H1 (cell line): Measurements from ENCODE around the gene DCAF4. TPM values are rescaled to one million over a fixed set of nuclear protein-coding genes. Genes with fewer than 3 reads are reported as not detected.

ENCODE experiments used
- CTCF ChIA-PET: fragments of 300-600 bp; sonication (Branson Sonifier 250); formaldehyde crosslinking; loops from one replicate; lab custom pipeline; 2021; ENCODE audit not compliant: partially characterized antibody; lab: Charles Lee
- POLR2A ChIA-PET: fragments of 300-600 bp; sonication (Branson Sonifier 250); formaldehyde crosslinking; loops from one replicate; lab custom pipeline; 2021; ENCODE audit warnings: inconsistent platforms; ENCODE audit not compliant: partially characterized antibody; lab: Charles Lee
- DNase-seq, 2 experiments: peaks; one replicate each; pipeline versions ENCODE4 v3.0.0 to v3.0.0-alpha.2; 2010 to 2022; ENCODE audit warnings: low spot score in 2 of 2, low read depth in 1 of 2, mixed read lengths in 1 of 2
- FAIRE-seq: peaks from 2 replicates; lab custom pipeline; 2011; peaks lifted over from hg19 to GRCh38; lab: Jason Lieb, UNC
- H2AFZ ChIP-seq: 2 replicates; pipeline ENCODE4 v1.8.1; 2012; ENCODE audit warnings: low read length, inconsistent platforms
- H2AK5ac ChIP-seq: 2 replicates; pipeline ENCODE4 v1.6.1; 2013; ENCODE audit warnings: low read depth, low read length
- H2BK120ac ChIP-seq: replicated peaks from 2 replicates; pipeline ENCODE3; 2013; ENCODE audit warnings: low read depth, low read length, inconsistent platforms
- H2BK12ac ChIP-seq: 2 replicates; pipeline ENCODE4 v1.6.1; 2013; ENCODE audit warnings: low read depth, low read length
- H2BK15ac ChIP-seq: 2 replicates; pipeline ENCODE4 v1.6.1; 2013; ENCODE audit warnings: low read length
- H2BK20ac ChIP-seq: 2 replicates; pipeline ENCODE4 v1.6.1; 2013; ENCODE audit warnings: low read length
- H2BK5ac ChIP-seq: 2 replicates; pipeline ENCODE4 v1.6.1; 2013; ENCODE audit warnings: low read depth, low read length
- H3K14ac ChIP-seq: 2 replicates; pipeline ENCODE4 v1.6.1; 2013; ENCODE audit warnings: inconsistent platforms; ENCODE audit not compliant: insufficient read length
- H3K18ac ChIP-seq: 2 replicates; pipeline ENCODE4 v1.6.1; 2013; ENCODE audit warnings: low read length; ENCODE audit errors: extremely low read depth
- H3K23ac ChIP-seq: 2 replicates; pipeline ENCODE4 v1.6.1; 2013; ENCODE audit warnings: inconsistent platforms; ENCODE audit not compliant: insufficient read length
- H3K23me2 ChIP-seq: 2 replicates; pipeline ENCODE4 v1.6.1; 2013; ENCODE audit warnings: low read depth, low read length
- H3K27ac ChIP-seq: 2 replicates; pipeline ENCODE4 v1.6.1; 2011; ENCODE audit warnings: low read depth, low read length, inconsistent platforms
- H3K27me3 ChIP-seq, 4 experiments: replicated peaks in 1 of 4; 1 replicate in 1 of 4; 2 replicates in 3 of 4; pipeline versions ENCODE4 v1.6.1 to v1.8.1; 2011 to 2013; ENCODE audit warnings: low read length in 3 of 4, mild to moderate bottlenecking in 3 of 4, inconsistent platforms in 2 of 4, mixed read lengths in 2 of 4, moderate library complexity in 1 of 4; ENCODE audit not compliant: control insufficient read depth in 3 of 4, insufficient read depth in 3 of 4; ENCODE audit errors: extremely low read depth in 1 of 4
- H3K36me3 ChIP-seq, 4 experiments: 2 replicates each; pipeline versions ENCODE4 v1.6.1 to v1.8.1; 2011 to 2013; ENCODE audit warnings: mild to moderate bottlenecking in 4 of 4, low read length in 3 of 4, moderate library complexity in 2 of 4, control low read depth in 1 of 4, inconsistent platforms in 1 of 4; ENCODE audit not compliant: insufficient read depth in 4 of 4, control insufficient read depth in 2 of 4
- H3K4ac ChIP-seq: replicated peaks from 2 replicates; pipeline ENCODE3; 2013; ENCODE audit warnings: low read length, low read depth, mixed read lengths, inconsistent platforms; ENCODE audit not compliant: insufficient read length
- H3K4me1 ChIP-seq, 4 experiments: replicated peaks in 1 of 4; 1 replicate in 1 of 4; 2 replicates in 3 of 4; pipeline versions ENCODE4 v1.6.1 to v1.8.1; 2011 to 2013; ENCODE audit warnings: low read length in 3 of 4, inconsistent platforms in 2 of 4, mixed read lengths in 1 of 4; ENCODE audit not compliant: insufficient read depth in 4 of 4, control insufficient read depth in 3 of 4
- H3K4me2 ChIP-seq, 2 experiments: 2 replicates each; pipeline versions ENCODE4 v1.6.1 to v1.8.1; 2011 to 2013; ENCODE audit warnings: low read depth in 2 of 2, low read length in 2 of 2, control low read depth in 1 of 2, inconsistent platforms in 1 of 2, mild to moderate bottlenecking in 1 of 2; ENCODE audit not compliant: insufficient read depth in 1 of 2
- H3K4me3 ChIP-seq, 4 experiments: fragments of 200-600, 300-600 bp in 1 of 4; sonication (generic), shearing (Covaris generic), sonication (Bioruptor Twin) in 1 of 4; 2 replicates each; pipeline versions ENCODE4 v1.5.1 to v1.8.1; 2011 to 2016; ENCODE audit warnings: low read length in 4 of 4, low read depth in 3 of 4, control low read depth in 2 of 4, inconsistent platforms in 2 of 4, mild to moderate bottlenecking in 2 of 4, mixed read lengths in 1 of 4, moderate library complexity in 1 of 4; ENCODE audit not compliant: insufficient read depth in 2 of 4; ENCODE audit errors: extremely low read depth in 1 of 4
- H3K56ac ChIP-seq: replicated peaks from 2 replicates; pipeline ENCODE3; 2013; ENCODE audit warnings: low read depth, mild to moderate bottlenecking, mixed read lengths, low read length, inconsistent platforms; ENCODE audit not compliant: insufficient read length
- H3K79me1 ChIP-seq: 2 replicates; pipeline ENCODE4 v1.6.1; 2013; ENCODE audit warnings: low read depth, low read length, control low read depth
- H3K79me2 ChIP-seq, 2 experiments: 2 replicates each; pipeline versions ENCODE4 v1.6.1 to v1.8.1; 2012 to 2013; ENCODE audit warnings: low read length in 2 of 2, mild to moderate bottlenecking in 2 of 2, inconsistent platforms in 1 of 2; ENCODE audit not compliant: insufficient read depth in 2 of 2, control insufficient read depth in 1 of 2
- H3K9ac ChIP-seq, 4 experiments: replicated peaks in 1 of 4; 1 replicate in 1 of 4; 2 replicates in 3 of 4; pipeline versions ENCODE4 v1.6.1 to v1.8.1; 2011 to 2013; ENCODE audit warnings: low read depth in 3 of 4, low read length in 3 of 4, control low read depth in 2 of 4, mild to moderate bottlenecking in 2 of 4, moderate library complexity in 2 of 4, inconsistent platforms in 1 of 4; ENCODE audit errors: extremely low read depth in 1 of 4
- H3K9me3 ChIP-seq, 2 experiments: 2 replicates each; pipeline versions ENCODE4 v1.6.1 to v1.8.1; 2012 to 2013; ENCODE audit warnings: mild to moderate bottlenecking in 2 of 2, moderate library complexity in 2 of 2, control low read depth in 1 of 2, inconsistent platforms in 1 of 2, low read depth in 1 of 2, low read length in 1 of 2, mixed read lengths in 1 of 2; ENCODE audit not compliant: insufficient read depth in 2 of 2
- H4K20me1 ChIP-seq, 2 experiments: replicated peaks in 1 of 2; 2 replicates each; pipeline versions ENCODE3 to v1.8.1; 2011 to 2013; ENCODE audit warnings: inconsistent platforms in 2 of 2, low read length in 2 of 2, mild to moderate bottlenecking in 1 of 2; ENCODE audit not compliant: insufficient read depth in 2 of 2, control insufficient read depth in 1 of 2
- H4K5ac ChIP-seq: 2 replicates; pipeline ENCODE4 v1.6.1; 2013; ENCODE audit warnings: low read length, low read depth, mixed read lengths, inconsistent platforms; ENCODE audit not compliant: insufficient read length
- H4K8ac ChIP-seq: 2 replicates; pipeline ENCODE4 v1.8.0; 2013; ENCODE audit warnings: mild to moderate bottlenecking, moderate library complexity, low read length, inconsistent platforms; ENCODE audit not compliant: insufficient read depth; ENCODE audit errors: extremely low read depth
- H4K91ac ChIP-seq: replicated peaks from 2 replicates; pipeline ENCODE3; 2013; ENCODE audit warnings: low read length, mixed read lengths, inconsistent platforms; ENCODE audit not compliant: insufficient read length
- CEBPB ChIP-seq: IDR thresholded peaks from 2 replicates; pipeline ENCODE4 v1.6.1; 2012; ENCODE audit warnings: low read depth, low read length
- EGR1 ChIP-seq: IDR thresholded peaks from 2 replicates; pipeline ENCODE4 v1.6.1; 2011; ENCODE audit warnings: low read depth, low read length, borderline replicate concordance
- EP300 ChIP-seq, 2 experiments: IDR thresholded peaks; 1 replicate in 1 of 2; 2 replicates in 1 of 2; pipeline ENCODE4 v1.6.1; 2011 to 2012; ENCODE audit warnings: low read depth in 2 of 2, low read length in 2 of 2, mild to moderate bottlenecking in 2 of 2, borderline replicate concordance in 1 of 2, inconsistent platforms in 1 of 2, moderate library complexity in 1 of 2
- WGBS, 2 experiments: shearing (Covaris generic) in 1 of 2; methylation state at CpG; one replicate each; pipeline versions ENCODE4 v1.1.6 to v1.1.7; 2013 to 2015; ENCODE audit warnings: low lambda C conversion rate in 2 of 2, mixed read lengths in 2 of 2, inconsistent platforms in 1 of 2, low coverage in 1 of 2, missing lambda C conversion rate in 1 of 2; ENCODE audit not compliant: insufficient replicate concordance in 2 of 2, insufficient coverage in 1 of 2, insufficient read length in 1 of 2; ENCODE audit errors: extremely low coverage in 1 of 2, missing lambda C conversion rate in 1 of 2; 5-methylcytosine and 5-hydroxymethylcytosine counted together
- polyA plus RNA-seq, 7 experiments: library from polyadenylated mRNA; depleted of rRNA in 3 of 7; stranded (reverse) in 5 of 7; unstranded in 2 of 7; fragments of >200 nt in 5 of 7; fragments of 200-250 nt in 2 of 7; gene quantifications; 1 replicate in 5 of 7; 2 replicates in 1 of 7; 4 replicates in 1 of 7; pipeline versions ENCODE4 v1.2.1 to v1.2.3, GENCODE V29; 2011 to 2013; ENCODE audit warnings: missing spikeins in 2 of 7, mixed read lengths in 2 of 7
- total RNA-seq: library from RNA; stranded (reverse); fragmentation: NEBNext Ultra II Directional; extraction: Animal tissue kit (Norgen Biotek cat#: 25700); gene quantifications from 2 replicates; pipeline ENCODE4 v1.2.1, GENCODE V29; 2021

Gene DCAF4
- total and polyA plus RNA-seq, 2 of the 8 experiments (the other 6 are each of a cell fraction or from before 2014, with no cell fraction given), result 17.0 to 21.1 TPM

DNA sequence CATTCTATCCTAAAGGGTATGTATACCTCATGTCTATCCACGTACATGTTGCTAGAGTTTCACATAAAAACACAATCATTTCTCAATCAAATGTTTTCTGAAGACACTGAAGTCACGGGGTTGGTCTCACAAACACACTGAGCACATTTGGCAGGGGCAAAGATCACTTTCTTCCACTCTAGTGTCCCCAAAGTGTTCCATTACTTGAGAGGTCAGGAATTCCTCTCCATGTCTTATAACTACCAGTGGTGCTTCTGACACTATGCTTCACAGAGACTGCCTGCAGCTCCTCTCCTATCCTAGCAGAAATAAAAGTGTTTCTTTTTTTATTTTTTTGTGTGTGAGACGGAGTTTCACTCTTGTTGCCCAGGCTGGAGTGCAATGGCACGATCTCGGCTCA, 81.6 kb downstream of the DCAF4 start:
- H3K18ac ChIP-seq, result no peak overlapping the region
- peaks cover 0 to 5% of the 10 kb centered on the region in 2 experiments for H4K20me1 ChIP-seq
- H2BK12ac ChIP-seq, result no peak overlapping the region
- H2AFZ ChIP-seq, result no peak overlapping the region
- no peaks in the 10 kb centered on the region for H3K36me3 ChIP-seq
- H4K8ac ChIP-seq, result no peak overlapping the region
- no peak overlapping the region for H2BK20ac ChIP-seq
- no peak overlapping the region for H3K27ac ChIP-seq
- H3K9me3 ChIP-seq, result no peaks in the 10 kb centered on the region
- CTCF ChIA-PET, result interaction anchor here (0.6 to 0.7 kb wide), 2 partner anchors 343 to 373 kb away, joined by 3 read pairs; no protein-coding TSS in a partner anchor
- H3K23me2 ChIP-seq, result no peaks in the 10 kb centered on the region
- no peak overlapping the region for H3K14ac ChIP-seq
- FAIRE-seq, result no peak
- H3K4ac ChIP-seq, result no peak overlapping the region
- no peak overlapping the region for H2BK15ac ChIP-seq
- no peaks in the 10 kb centered on the region for H3K4me1 ChIP-seq
- no peak overlapping the region for H3K56ac ChIP-seq
- no peak overlapping the region for H3K23ac ChIP-seq
- no peak overlapping the region for H3K4me3 ChIP-seq
- no peak overlapping the region for H3K9ac ChIP-seq
- no peak overlapping the region for H2BK120ac ChIP-seq
- no peaks in the 10 kb centered on the region for H3K27me3 ChIP-seq
- TF ChIP-seq CEBPB (no peak), EP300 (IDR thresholded peaks at IDR 0.05; ENCODE audit: borderline replicate concordance in 1 of 2, low read depth in 2 of 2, low read length in 2 of 2) (no peak), EGR1 (no peak)
- TF ChIP-seq, all 59 proteins: peak for 0
- Histone ChIP-seq H2BK5ac (no peak overlapping the region), H3K79me1 (no peaks in the 10 kb centered on the region), H4K5ac (no peak overlapping the region), H2AK5ac (no peak overlapping the region), H4K91ac (no peak overlapping the region), H3K4me2 (no peak overlapping the region), H3K79me2 (no peaks in the 10 kb centered on the region)
- 95% methylated on average over 5 of the region's 5 CpGs; no CpG with 5 or more reads in 1 of the 2 experiments for WGBS, 2 experiments
- no peak for DNase-seq
- POLR2A ChIA-PET, result no interaction called here
